Vagina (tissue), 2 donors: Measurements from ENCODE around the gene GRIP2.

Experiments
- POLR2A ChIP-seq, 2 donors: fragments of 450-650 bp; IDR thresholded peaks; one replicate each; pipeline ENCODE4 v1.6.1; 2017; ENCODE audit warnings: antibody characterized with exemption in 2 of 2, mild to moderate bottlenecking in 2 of 2, moderate library complexity in 2 of 2
- POLR2AphosphoS5 ChIP-seq, 2 donors: sonication (generic); formaldehyde crosslinking; IDR thresholded peaks; one replicate each; pipeline ENCODE4 v1.9.0; 2017; ENCODE audit warnings: antibody characterized with exemption in 2 of 2, mild to moderate bottlenecking in 2 of 2, low read depth in 1 of 2; ENCODE audit not compliant: insufficient read depth in 1 of 2
- TF ChIP-seq, protein P1 (sequence below), 3 experiments: fragments of 450-650 bp in 2 of 3; fragments of 200-600 bp in 1 of 3; sonication (generic) in 1 of 3; IDR thresholded peaks; one replicate each; pipeline ENCODE4 v1.5.1; 2017 to 2019; ENCODE audit warnings: antibody characterized with exemption in 3 of 3, mild to moderate bottlenecking in 2 of 3, moderate library complexity in 2 of 3

DNA sequence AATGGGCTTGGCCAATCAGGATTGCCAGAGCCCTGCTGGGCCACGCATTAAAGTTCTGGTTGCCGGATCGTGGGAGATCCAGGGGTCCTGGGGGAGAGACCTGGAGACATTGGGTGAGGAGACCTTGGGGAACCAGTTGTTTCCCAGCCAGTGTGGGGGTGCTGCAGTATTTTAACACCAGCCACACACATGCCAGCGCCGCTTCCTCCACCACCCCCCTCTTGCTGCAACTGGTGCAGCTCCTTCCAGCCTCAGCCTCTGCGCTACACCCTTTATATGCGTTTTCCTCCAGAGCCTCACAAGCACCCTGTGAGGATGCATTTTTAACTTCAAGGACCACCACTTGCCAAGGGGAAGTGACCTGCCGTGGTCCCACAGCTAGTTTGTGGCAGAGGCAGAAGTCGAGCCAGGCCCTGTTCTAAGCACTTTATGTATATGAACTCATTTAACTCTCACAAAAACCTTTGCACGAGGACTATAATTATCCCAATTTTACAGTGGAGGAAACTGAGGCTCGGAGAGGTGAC is 29.4 kb upstream of the GRIP2 start:
- TF ChIP-seq, protein P1, sequence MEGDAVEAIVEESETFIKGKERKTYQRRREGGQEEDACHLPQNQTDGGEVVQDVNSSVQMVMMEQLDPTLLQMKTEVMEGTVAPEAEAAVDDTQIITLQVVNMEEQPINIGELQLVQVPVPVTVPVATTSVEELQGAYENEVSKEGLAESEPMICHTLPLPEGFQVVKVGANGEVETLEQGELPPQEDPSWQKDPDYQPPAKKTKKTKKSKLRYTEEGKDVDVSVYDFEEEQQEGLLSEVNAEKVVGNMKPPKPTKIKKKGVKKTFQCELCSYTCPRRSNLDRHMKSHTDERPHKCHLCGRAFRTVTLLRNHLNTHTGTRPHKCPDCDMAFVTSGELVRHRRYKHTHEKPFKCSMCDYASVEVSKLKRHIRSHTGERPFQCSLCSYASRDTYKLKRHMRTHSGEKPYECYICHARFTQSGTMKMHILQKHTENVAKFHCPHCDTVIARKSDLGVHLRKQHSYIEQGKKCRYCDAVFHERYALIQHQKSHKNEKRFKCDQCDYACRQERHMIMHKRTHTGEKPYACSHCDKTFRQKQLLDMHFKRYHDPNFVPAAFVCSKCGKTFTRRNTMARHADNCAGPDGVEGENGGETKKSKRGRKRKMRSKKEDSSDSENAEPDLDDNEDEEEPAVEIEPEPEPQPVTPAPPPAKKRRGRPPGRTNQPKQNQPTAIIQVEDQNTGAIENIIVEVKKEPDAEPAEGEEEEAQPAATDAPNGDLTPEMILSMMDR (IDR thresholded peaks at IDR 0.05), result no peak
- TF ChIP-seq POLR2A (IDR thresholded peaks at IDR 0.05), result no peak
- TF ChIP-seq POLR2AphosphoS5 (IDR thresholded peaks at IDR 0.05; ENCODE audit: insufficient read depth in 1 of 2, low read depth in 1 of 2), result no peak
